Measurements from ENCODE around the gene XIRP2. TPM values are rescaled to one million over a fixed set of nuclear protein-coding genes. Genes with fewer than 3 reads are reported as not detected.

The XIRP2 gene
- total and polyA plus RNA-seq, 2 of the 13 experiments (the other 11 are each of a cell fraction or from before 2014, with no cell fraction given) = 0.04 to 0.05 TPM

DNA sequence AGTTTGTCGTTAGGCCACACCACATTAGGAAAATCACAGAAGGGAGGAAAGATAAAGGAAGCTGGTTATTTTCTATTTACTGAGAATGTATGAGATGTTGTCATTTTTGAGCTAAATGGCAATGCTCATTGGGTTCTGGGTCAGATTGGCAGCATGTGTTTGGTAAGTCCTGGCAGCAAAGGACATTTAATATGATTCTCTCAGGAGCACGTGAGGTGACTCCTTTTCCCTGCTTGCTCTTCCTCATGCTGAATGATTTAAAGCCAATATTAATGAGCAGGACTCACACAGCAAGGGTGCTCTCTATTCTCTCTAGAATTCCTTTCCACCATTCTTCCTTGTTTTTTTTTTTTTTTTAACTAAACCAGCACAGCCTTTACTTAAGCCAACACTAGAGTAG, 298.2 kb downstream of the XIRP2 start:
- no TSS peak for BruUV-seq (replicated peaks)
- DNase-seq (ENCODE audit: low spot score) (no peak), FAIRE-seq (no peak), ATAC-seq (no peak)
- ChIA-PET POLR2A (no interaction called here), CTCF (ENCODE audit: low intra/inter-chr PET ratio, low total read pairs) (no interaction called here)
- 7% methylated on average over 2 of the region's 2 CpGs for WGBS (ENCODE audit: low lambda C conversion rate)
- no peak overlapping the region for H3K4me2 ChIP-seq (ENCODE audit: low read depth, low read length)
- no peak overlapping the region for H2AFZ ChIP-seq (ENCODE audit: low read length)
- H3K4me1 ChIP-seq (ENCODE audit: insufficient read depth, low read length) = no peaks in the 10 kb centered on the region
- no peaks in the 10 kb centered on the region for H3K36me3 ChIP-seq (replicated peaks in 1 of 2; ENCODE audit: control insufficient read depth in 1 of 2, insufficient read depth in 2 of 2, low read length in 2 of 2)
- intact Hi-C loops (cut with micrococcal nuclease; ENCODE audit: unreplicated experiment) (no loop called here), in situ Hi-C loops (cut with HindIII; ENCODE audit: extremely low pct_ligation_motif_present, low pct_unique_long_range_greater_than_20kb) (no loop called here)
- no peak overlapping the region for H3K9ac ChIP-seq (ENCODE audit: insufficient read depth, low read depth, low read length)
- no peaks in the 10 kb centered on the region for H3K9me3 ChIP-seq (ENCODE audit: low read length)
- no peak for TF ChIP-seq HOXD1 (CRISPR knock-in tag; IDR thresholded peaks at IDR 0.05)
- no peak for TF ChIP-seq KDM1A (CRISPR knock-in tag; IDR thresholded peaks at IDR 0.05)
- TF ChIP-seq, protein P1, sequence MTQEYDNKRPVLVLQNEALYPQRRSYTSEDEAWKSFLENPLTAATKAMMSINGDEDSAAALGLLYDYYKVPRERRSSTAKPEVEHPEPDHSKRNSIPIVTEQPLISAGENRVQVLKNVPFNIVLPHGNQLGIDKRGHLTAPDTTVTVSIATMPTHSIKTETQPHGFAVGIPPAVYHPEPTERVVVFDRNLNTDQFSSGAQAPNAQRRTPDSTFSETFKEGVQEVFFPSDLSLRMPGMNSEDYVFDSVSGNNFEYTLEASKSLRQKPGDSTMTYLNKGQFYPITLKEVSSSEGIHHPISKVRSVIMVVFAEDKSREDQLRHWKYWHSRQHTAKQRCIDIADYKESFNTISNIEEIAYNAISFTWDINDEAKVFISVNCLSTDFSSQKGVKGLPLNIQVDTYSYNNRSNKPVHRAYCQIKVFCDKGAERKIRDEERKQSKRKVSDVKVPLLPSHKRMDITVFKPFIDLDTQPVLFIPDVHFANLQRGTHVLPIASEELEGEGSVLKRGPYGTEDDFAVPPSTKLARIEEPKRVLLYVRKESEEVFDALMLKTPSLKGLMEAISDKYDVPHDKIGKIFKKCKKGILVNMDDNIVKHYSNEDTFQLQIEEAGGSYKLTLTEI (CRISPR knock-in tag; conservative IDR thresholded peaks at IDR 0.05) = no peak
- no peak for TF ChIP-seq TOPORS (CRISPR knock-in tag; IDR thresholded peaks at IDR 0.05)
- TF ChIP-seq XRCC5 (optimal IDR thresholded peaks at IDR 0.05; ENCODE audit: low read length) = no peak
- no peak for TF ChIP-seq ZNF253 (CRISPR knock-in tag; IDR thresholded peaks at IDR 0.05; ENCODE audit: borderline replicate concordance)
- TF ChIP-seq, protein P2, sequence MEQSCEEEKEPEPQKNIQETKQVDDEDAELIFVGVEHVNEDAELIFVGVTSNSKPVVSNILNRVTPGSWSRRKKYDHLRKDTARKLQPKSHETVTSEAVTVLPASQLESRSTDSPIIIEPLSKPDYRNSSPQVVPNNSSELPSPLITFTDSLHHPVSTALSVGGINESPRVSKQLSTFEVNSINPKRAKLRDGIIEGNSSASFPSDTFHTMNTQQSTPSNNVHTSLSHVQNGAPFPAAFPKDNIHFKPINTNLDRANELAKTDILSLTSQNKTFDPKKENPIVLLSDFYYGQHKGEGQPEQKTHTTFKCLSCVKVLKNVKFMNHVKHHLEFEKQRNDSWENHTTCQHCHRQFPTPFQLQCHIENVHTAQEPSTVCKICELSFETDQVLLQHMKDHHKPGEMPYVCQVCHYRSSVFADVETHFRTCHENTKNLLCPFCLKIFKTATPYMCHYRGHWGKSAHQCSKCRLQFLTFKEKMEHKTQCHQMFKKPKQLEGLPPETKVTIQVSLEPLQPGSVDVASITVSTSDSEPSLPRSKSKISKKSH (CRISPR knock-in tag; IDR thresholded peaks at IDR 0.05; ENCODE audit: borderline replicate concordance) = no peak
- no peak for TF ChIP-seq ZNF652 (CRISPR knock-in tag; IDR thresholded peaks at IDR 0.05; ENCODE audit: borderline replicate concordance, low read depth)
- no peak for TF ChIP-seq ZNF674 (CRISPR knock-in tag; IDR thresholded peaks at IDR 0.05; ENCODE audit: low read depth)
- TF ChIP-seq ZNF33A (CRISPR knock-in tag; IDR thresholded peaks at IDR 0.05; ENCODE audit: borderline replicate concordance) = no peak
- H3K27ac ChIP-seq (ENCODE audit: extremely low read length, insufficient read depth, low read length) = no peak overlapping the region
- no peaks in the 10 kb centered on the region for H3K27me3 ChIP-seq (ENCODE audit: control insufficient read depth in 1 of 2, insufficient read depth in 2 of 2, low read length in 2 of 2)
- no peaks in the 10 kb centered on the region for H4K20me1 ChIP-seq (ENCODE audit: insufficient read depth, low read length)
- no peak overlapping the region for H3K4me3 ChIP-seq (replicated peaks in 1 of 3; ENCODE audit: insufficient read depth in 1 of 3, low read depth in 2 of 3, low read length in 3 of 3)
- no peaks in the 10 kb centered on the region for H3K79me2 ChIP-seq (ENCODE audit: insufficient read depth, low read length)
